HG03280 (cell line): ENCODE results near the gene TRIM28.

Source experiments
- ATAC-seq: cut with Tn5 transposase; IDR thresholded peaks from one replicate; pipeline ENCODE4 v1.9.1; 2021; ENCODE audit warnings: mild to moderate bottlenecking, moderate library complexity; ENCODE audit not compliant: unreplicated experiment

The TRIM28 gene

GRCh38 chr19:58559275-58560006 is 15.6 kb downstream of the TRIM28 start:
- no peak for ATAC-seq

GRCh38 chr19:58560007-58560887 is 16.4 kb downstream of the TRIM28 start:
- no peak for ATAC-seq

GRCh38 chr19:58560921-58561320 is 17.1 kb downstream of the TRIM28 start:
- ATAC-seq = no peak

DNA sequence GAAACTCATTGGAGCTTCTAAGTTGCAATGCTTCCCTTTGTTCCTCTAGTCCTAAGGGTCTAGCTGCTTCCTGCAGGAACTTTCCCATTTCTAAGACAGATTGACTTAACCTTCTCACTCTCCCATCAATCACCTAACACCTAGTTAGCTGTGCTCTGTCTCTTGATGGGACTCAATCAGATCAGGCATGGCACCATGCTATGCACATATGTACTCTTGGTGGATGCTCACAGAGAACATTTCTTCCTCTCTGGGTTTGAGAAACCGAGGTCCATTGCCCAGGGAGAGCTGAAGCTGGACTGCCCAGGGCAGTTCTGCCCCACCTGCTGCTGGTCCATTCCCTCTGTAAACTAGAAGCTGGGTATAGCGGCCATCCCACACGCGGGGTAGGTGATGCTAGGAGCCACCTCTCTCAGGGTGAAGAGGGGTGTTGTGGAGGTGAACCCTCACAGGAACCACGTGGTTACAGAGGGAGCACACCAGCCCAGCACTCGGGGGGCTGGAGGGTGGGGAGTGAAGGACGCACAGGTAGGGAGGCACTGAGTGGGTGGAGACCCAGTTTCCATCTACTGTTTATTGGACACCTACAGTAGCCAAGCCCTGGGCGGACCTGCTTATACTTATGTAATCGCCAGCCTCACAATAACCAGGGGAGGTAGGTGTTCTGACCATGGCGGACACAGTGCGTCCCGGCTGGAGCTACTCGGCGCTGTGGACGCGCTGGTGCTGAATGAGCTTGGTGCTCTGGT is 17.7 kb downstream of the TRIM28 start:
- ATAC-seq = no peak

- ATAC-seq = no peak
These were observed 18.5 kb downstream of the TRIM28 start for GRCh38 chr19:58562122-58563033.

GRCh38 chr19:58563034-58563573 is 19.2 kb downstream of the TRIM28 start:
- no peak for ATAC-seq

DNA sequence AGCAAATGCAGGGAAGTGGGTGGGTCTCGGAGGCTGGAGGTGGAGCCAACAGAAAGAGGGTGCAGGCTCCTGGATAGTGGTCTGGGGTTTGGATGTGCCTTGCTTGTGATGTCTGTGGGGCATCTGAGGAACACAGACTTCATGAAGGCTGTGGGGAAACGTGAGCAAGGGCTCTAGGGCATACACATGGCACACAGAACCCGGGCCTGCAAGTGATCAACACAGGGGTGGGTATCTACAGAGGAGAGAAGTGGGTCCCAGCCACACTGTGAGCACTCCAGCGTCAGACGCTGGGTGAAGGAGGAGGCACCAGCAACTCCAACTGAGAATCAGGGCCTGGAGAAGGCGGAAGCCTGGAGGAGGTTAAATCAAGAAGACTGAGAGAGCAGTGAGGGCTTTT is 20.0 kb downstream of the TRIM28 start:
- ATAC-seq = no peak

GRCh38 chr19:58566989-58567388 is 23.1 kb downstream of the TRIM28 start:
- no peak for ATAC-seq

DNA sequence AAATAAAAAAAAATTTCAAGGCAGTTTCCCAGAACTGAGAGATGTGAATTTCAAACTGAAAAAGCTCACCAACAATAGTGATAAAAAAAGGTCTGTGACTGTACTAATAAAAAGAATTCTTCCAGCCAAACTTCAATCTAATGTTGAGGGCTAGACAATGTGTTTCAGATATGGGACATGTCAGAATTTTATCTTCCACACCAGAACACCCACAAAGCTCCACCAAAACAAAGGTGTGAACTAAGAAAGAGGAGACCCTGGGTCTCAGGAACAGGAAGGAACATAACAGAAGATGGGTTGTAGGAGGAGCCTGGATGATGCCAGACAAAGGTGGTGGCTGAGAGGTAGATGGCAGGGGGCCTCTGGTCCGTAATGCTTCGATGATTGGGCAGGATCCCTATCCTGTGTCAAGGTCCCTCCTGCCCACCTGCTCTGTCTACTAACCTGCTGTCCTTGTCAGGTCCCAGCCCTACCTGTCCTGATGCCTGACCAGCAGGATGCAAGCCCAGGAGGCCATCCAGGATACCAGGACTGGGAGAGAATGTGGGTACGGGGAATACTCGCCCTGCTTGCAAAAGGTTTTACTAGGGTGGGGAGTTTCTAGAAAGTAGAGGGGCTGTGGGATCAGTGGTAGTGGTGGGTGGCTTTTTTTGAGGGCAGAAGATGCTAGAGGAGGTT is 24.7 kb downstream of the TRIM28 start:
- no peak for ATAC-seq

DNA sequence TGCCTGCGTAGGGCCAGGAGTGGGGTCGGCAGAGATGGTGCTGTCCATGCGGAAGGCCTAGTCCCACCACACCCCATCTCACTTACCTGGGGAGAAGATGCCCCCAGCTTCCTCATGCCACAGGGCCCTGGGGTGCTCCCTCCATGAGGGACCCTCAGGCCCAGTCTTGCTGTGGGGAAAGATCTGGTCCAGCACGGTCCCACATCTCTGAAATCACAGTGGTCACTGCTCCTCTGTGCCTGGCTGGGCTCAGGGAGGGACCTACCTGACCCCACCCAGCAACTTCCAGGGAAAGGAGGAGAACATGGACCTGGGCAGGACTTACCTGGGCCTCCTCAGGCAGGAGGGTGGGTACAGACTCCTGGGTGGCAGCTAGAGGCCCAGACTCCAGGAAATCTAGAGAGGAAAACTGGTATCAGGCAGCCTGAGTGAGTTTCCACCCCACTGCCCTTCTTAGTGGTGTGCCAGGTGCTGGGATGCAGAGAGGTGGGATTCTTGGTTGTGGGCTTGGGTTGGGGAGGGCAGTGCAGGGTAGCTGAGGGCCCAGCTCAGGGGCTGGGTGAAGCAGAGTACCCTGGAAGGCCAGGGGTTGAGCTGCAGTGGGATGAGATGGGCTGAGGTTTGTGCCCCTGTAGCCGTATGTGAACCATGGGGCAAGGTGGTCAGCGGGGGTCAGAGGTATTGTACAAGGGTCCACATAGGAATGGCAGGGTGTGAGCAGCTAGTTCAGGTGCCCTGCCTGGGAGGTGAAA is 25.5 kb downstream of the TRIM28 start:
- ATAC-seq = no peak

DNA sequence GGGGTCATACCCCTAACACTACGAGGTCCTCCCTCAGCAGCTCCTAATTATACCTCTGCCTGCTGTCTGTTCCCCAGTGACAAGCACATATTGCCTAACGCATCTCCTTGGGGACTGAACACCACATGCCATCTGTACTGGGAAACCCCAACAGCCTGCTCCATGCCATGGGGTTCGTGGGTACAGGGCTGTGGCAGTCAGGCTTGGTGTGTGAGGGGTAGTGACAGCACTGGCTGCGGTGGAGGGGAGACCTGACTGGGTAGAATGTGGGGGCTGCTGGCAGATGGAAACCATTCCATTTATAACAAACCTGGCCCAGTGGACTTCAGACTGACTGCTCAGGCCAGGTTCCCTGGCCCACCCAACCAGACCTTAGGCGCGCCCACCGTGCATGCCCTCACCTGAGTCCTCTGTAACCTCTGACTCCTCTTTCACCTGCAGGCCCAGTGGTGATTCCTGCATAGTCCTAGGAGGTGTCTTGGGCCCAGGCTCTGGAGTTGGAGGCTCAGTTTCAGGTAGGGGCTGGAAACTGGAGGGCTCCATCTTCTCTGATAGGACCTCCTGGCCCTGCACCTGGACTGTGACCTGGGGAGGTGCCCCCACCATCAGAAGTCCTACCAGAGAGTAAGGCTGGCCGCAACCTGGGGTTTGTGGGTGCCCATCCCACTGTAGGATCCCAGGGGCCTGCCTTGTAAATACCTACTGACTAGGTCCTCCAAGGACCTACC is 26.2 kb downstream of the TRIM28 start:
- ATAC-seq = no peak

DNA sequence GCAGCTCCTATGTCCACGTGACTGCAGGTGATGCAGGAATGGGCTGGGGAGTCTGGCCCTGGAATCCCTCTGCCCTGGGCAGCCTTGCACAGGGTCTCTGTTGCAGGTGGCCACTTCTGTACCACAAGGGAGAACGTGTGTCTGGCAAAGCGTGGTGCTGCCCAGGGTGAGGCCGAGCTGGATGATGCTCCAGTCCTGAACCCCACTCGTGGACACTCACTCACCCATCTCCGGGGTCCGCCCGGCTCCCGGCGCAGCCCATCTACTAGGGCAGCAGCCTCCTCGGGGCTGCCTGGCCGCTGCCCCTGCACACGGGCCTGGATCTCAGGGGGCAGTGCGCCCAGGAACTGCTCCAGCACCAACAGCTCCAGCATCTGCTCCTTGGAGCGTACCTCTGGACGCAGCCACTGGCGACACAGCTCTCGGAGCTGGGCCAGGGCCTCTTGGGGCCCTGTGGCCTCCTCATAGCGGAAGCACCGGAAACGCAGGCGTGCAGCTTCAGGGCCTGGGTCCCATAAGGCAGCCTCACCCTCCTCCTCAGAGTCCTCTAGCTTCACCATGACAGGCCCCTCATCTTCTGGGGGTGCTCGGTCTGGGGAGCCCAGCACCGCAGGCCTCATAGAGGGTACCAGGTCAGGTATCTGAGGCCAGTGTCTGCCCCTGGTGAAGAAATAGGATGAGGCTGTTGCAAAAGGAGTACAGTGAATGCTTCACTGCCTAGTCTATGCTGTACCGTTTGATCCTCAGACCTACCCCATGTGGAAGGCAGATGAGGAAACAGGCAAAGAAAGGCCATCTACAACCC is 27.1 kb downstream of the TRIM28 start:
- no peak for ATAC-seq

DNA sequence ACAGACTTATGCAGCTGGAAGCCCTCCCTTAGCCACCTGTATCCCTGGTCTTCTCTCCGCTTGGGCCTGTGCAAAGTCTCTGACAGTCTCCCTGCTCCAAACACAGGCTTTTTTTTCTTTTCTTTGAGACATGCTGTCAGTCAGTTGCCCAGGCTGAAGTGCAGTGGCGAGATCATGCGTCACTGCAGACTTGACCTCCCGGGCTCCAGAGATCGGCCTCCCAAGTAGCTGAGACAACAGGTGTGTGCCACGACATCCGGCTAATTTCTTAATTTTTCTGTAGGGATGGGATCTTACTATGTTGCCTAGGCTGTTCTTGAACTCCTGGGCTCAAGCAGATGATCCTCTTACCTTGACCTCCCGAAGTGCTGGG is 27.7 kb downstream of the TRIM28 start:
- no peak for ATAC-seq

DNA sequence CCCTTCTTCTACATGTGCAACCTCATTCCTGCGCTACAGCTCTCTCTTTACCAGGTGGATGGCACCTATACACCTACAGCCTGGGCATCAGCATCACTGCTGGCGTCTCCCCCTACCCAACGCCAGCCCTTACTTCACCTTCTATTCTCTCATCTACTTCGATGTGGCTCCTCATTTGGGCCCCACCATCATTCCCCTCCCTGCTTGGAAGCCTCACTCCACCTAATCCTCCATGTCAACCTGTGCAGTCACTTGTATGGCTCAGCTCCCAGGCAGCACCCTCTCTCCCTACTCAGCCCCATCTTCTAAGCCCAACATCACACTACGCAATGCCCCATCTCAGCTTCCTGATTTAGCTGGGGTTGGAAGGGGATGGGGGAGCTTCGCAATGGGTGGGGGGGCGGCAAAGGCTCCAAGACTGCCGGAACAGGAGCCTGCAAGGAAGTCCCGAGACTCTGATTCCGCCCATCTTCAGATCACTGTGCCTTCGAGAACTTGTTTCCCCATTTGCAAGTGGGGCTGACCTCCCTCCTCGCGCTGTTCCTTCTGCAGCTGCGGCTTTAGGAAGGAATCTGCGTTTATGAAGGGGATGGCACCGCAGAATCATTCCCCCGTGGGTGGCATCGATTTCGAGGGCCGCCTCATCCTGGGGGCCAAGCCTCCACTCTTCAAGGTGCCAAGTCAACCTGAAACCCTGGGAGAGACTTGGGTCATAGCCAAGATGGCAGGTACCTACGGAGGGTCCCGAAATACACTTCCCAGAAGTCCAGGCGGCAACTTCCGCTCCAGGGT is 28.4 kb downstream of the TRIM28 start:
- ATAC-seq = no peak

DNA sequence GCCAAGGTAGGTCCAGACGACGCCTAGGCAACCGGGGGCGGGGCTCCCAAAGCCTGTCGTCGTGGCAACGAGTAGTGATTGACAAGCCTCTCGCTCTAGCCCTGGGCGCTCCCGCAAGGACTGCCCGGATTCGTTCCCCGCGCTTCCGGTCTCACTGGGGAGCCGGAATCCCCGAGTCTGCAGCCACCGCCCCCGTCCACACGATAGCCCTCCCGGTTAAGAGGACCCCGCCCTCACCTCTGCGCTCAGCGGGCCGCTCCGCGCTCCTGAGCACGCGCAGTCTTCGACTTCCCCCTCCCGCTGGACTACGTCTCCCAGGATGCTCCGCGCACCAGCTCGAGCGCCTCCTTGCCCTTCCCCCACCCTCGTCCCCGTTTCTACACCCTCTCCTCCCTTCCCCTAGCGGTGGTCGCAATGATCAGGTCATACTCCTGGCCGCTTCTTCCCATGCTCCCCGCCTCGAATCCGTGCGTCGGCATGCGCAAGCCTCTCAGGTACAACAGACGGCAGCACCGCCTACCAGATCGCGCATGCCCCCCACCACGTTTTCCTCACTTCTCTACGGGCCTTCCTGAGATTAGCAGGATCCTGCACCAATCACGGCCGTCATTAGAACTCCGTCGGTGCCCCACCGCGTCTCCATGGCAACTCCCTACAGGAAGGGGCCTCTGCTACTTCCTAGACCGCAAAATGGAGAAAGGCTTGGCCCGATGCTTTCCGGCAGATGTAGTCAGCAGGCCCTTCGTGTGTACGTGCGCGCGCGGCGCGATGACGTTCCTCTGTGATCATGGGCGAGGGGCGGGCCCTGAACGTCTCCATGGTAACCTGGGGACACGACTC is 29.2 kb downstream of the TRIM28 start, which contains the start of gene MZF1:
Gene MZF1, minus strand, starts transcription at position 518 of the 840 bp plus-strand sequence. CDS start 1,946 bp downstream, outside the sequence.
- ATAC-seq = peak; percentile 57
